ENCODE data around the gene MRPS14.

Gene MRPS14

GRCh38 chr1:174997041-174997440, 26.2 kb downstream of the MRPS14 start:
- TF ChIP-seq TAF1 (IDR thresholded peaks at IDR 0.05; ENCODE audit: borderline replicate concordance, low read depth, low read length), result no peak
- TF ChIP-seq POLR2A (IDR thresholded peaks at IDR 0.05; ENCODE audit: low read depth, low read length), result no peak
- TF ChIP-seq POLR2AphosphoS5 (IDR thresholded peaks at IDR 0.05; ENCODE audit: low read depth, low read length), result 0 out of 2 replicates have a peak, but pooled peaks have one; percentile 8
- DNase-seq (ENCODE audit: insufficient read length) (no peak), FAIRE-seq (no peak)

DNA sequence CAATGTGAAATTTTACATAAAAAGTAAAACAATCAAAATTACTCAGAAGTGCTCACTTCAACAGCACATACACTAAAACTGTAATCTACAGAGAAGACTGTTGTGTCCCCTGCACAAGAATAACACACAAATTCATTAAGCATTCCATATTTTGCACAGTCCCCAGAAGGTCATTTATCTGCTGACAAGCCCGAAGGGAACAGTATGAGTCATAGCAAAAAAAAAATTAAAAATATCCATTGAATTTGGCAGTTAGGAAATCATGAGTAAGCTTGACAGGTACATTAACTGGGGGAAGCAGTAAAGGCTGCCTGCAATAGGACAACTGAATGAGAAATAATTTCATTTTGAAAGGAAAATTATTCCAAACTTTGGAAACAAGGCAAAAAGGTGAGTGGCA, 26.7 kb downstream of the MRPS14 start:
- no peak for FAIRE-seq
- no peak for DNase-seq (ENCODE audit: insufficient read length)
- no peak for TF ChIP-seq TAF1 (IDR thresholded peaks at IDR 0.05; ENCODE audit: borderline replicate concordance, low read depth, low read length)
- no peak for TF ChIP-seq POLR2A (IDR thresholded peaks at IDR 0.05; ENCODE audit: low read depth, low read length)
- no peak for TF ChIP-seq POLR2AphosphoS5 (IDR thresholded peaks at IDR 0.05; ENCODE audit: low read depth, low read length)

DNA sequence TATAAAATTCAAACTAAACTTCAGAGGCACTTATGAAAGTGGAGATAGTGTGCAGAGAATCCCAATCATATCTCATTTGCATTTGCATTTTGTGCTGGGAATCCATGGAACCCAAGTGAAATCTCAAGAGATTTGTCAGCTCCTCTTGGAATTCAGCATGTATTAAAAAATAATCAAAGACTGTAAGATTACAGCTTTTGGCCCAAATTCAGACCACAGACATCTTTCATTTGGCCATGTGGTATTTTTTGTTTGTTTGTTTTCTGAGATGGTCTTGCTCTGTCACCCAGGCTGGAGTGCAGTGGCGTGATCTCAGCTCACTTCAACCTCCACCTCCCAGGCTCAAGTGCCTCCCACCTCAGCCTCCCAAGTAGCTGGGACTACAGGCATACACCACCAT, 27.3 kb downstream of the MRPS14 start:
- FAIRE-seq (no peak), DNase-seq (ENCODE audit: insufficient read length) (no peak)
- TF ChIP-seq POLR2A (IDR thresholded peaks at IDR 0.05; ENCODE audit: low read depth, low read length), result no peak
- no peak for TF ChIP-seq POLR2AphosphoS5 (IDR thresholded peaks at IDR 0.05; ENCODE audit: low read depth, low read length)
- TF ChIP-seq TAF1 (IDR thresholded peaks at IDR 0.05; ENCODE audit: borderline replicate concordance, low read depth, low read length), result no peak

- FAIRE-seq (no peak), DNase-seq (ENCODE audit: insufficient read length) (no peak)
- TF ChIP-seq POLR2A (IDR thresholded peaks at IDR 0.05; ENCODE audit: low read depth, low read length) (no peak), TAF1 (IDR thresholded peaks at IDR 0.05; ENCODE audit: borderline replicate concordance, low read depth, low read length) (no peak), POLR2AphosphoS5 (IDR thresholded peaks at IDR 0.05; ENCODE audit: low read depth, low read length) (no peak)
These were observed 28.1 kb downstream of the MRPS14 start for GRCh38 chr1:174995121-174995520.

DNA sequence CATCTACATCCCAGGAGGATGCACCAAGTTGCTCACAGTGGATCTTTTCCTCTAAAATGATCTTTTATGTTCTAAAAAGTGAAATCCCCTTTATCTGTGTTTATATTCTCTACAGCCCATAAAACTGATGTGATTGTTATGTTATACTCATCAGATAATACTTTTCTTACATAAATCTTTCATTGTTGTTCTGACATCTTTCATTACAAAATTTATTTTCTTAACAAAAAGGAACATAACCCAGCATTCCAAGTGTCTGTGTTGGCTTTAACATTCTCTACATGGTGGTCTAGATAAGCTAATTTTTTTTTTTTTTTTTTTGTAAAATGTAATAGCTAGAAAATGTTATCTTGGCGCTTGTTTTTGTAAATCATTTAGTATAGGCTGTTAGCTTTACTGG, 31.8 kb downstream of the MRPS14 start:
- no peak for DNase-seq (ENCODE audit: insufficient read length)
- TF ChIP-seq TAF1 (IDR thresholded peaks at IDR 0.05; ENCODE audit: borderline replicate concordance, low read depth, low read length), result no peak
- FAIRE-seq, result no peak

DNA sequence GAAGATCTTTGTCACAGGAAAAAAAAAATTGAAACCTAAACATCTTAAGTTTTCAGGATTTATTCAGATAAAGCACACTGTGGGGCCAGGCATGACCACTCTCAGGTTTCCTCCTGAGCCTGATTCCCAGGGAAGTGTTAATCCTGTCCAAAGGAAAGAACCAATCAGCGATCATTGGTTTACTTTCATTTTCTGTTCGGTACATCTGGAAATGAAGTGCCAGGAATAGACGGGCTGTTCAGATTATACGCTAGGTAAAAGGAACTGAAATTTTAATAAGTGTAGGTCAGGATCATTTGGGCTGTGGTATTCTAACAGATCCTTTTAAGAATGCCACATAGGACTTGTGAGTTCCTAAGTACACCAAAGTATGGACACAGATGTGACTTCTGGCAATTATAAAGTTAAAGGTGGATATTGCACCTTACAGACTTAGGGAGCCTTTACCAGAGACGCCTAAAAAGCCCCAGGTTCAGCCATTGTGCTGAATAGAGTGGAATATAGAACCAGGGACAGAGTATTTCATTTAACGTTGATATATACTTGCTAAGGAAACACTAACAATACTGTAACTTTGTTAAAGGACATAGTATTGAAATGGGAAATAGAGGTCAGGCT, 32.7 kb downstream of the MRPS14 start:
- FAIRE-seq (peak; percentile 14), DNase-seq (ENCODE audit: insufficient read length) (no peak)
- TF ChIP-seq POLR2A (IDR thresholded peaks at IDR 0.05; ENCODE audit: low read depth, low read length) (no peak), POLR2AphosphoS5 (IDR thresholded peaks at IDR 0.05; ENCODE audit: low read depth, low read length) (no peak), TAF1 (IDR thresholded peaks at IDR 0.05; ENCODE audit: borderline replicate concordance, low read depth, low read length) (no peak)

- DNase-seq (ENCODE audit: insufficient read length), result no peak
- no peak for TF ChIP-seq POLR2A (IDR thresholded peaks at IDR 0.05; ENCODE audit: low read depth, low read length)
- TF ChIP-seq POLR2AphosphoS5 (IDR thresholded peaks at IDR 0.05; ENCODE audit: low read depth, low read length), result no peak
- no peak for TF ChIP-seq TAF1 (IDR thresholded peaks at IDR 0.05; ENCODE audit: borderline replicate concordance, low read depth, low read length)
- FAIRE-seq, result no peak
These were observed 33.5 kb downstream of the MRPS14 start for GRCh38 chr1:174989536-174990220.

GRCh38 chr1:174988986-174989385, 34.2 kb downstream of the MRPS14 start:
- TF ChIP-seq TAF1 (IDR thresholded peaks at IDR 0.05; ENCODE audit: borderline replicate concordance, low read depth, low read length) (no peak), POLR2AphosphoS5 (IDR thresholded peaks at IDR 0.05; ENCODE audit: low read depth, low read length) (no peak), POLR2A (IDR thresholded peaks at IDR 0.05; ENCODE audit: low read depth, low read length) (no peak)
- DNase-seq (ENCODE audit: insufficient read length), result no peak
- no peak for FAIRE-seq

- DNase-seq (ENCODE audit: insufficient read length), result no peak
- TF ChIP-seq POLR2AphosphoS5 (IDR thresholded peaks at IDR 0.05; ENCODE audit: low read depth, low read length) (no peak), POLR2A (IDR thresholded peaks at IDR 0.05; ENCODE audit: low read depth, low read length) (no peak), TAF1 (IDR thresholded peaks at IDR 0.05; ENCODE audit: borderline replicate concordance, low read depth, low read length) (no peak)
- FAIRE-seq, result no peak
These were observed 34.7 kb downstream of the MRPS14 start for GRCh38 chr1:174988539-174988938.

DNA sequence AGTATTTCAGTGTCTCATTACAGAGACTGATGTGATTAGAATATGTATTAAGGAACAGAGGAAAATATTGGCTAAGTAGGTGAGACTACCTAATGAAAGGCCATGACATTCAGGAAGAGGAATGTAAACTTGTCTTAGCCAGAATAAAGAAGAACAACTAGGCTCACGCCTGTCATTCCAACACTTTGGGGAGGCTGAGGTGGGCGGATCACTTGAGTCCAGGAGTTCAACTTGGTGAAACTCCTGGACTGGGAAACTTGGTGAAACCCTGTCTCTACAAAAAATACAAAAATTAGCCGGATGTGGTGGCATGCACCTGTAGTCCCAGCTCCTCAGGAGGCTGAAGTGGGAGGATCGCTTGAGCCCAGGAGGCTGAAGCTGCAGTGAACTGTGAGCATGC, 38.3 kb downstream of the MRPS14 start:
- FAIRE-seq, result no peak
- TF ChIP-seq POLR2AphosphoS5 (IDR thresholded peaks at IDR 0.05; ENCODE audit: low read depth, low read length), result no peak
- no peak for TF ChIP-seq TAF1 (IDR thresholded peaks at IDR 0.05; ENCODE audit: borderline replicate concordance, low read depth, low read length)
- TF ChIP-seq POLR2A (IDR thresholded peaks at IDR 0.05; ENCODE audit: low read depth, low read length), result no peak

DNA sequence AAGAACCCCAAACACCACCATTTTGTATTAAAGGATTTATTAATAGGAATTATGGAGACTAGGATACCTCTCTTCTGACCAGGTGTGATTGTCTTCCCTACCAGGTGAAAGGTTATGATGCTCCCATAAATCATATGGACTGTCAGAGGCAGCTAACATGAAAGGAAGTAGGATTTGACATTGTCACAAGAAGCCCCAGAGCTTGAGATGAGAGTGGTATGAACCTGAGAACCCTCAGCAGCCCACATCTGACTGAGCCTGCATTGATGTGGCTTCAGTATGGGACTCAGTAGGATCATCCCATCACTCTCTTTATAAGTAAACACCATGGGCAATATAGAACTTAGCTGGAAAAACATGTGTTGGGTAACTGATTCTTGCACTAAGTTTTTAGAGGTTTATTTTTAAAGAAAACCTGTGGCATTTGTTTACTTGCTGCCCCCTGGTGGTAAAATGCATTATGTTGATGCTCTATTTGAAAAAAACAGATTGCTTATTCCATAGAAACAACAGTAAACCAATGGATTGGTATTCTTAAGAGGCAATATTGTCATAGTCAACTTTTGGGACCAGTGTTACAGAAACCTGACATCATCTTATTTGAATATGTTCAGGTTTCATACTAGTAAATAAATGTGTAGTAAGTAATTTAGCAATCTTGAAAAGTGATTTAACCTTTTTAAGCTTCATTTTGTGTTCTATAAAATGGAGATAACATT, 40.1 kb downstream of the MRPS14 start:
- no peak for TF ChIP-seq POLR2A (IDR thresholded peaks at IDR 0.05; ENCODE audit: low read depth, low read length)
- TF ChIP-seq POLR2AphosphoS5 (IDR thresholded peaks at IDR 0.05; ENCODE audit: low read depth, low read length), result no peak
- no peak for TF ChIP-seq TAF1 (IDR thresholded peaks at IDR 0.05; ENCODE audit: borderline replicate concordance, low read depth, low read length)
- FAIRE-seq, result no peak

More for the DNA sequence above, 38.3 kb downstream of the MRPS14 start:
- DNase-seq (ENCODE audit: insufficient read length), result no peak

More for the DNA sequence above, 40.1 kb downstream of the MRPS14 start:
- DNase-seq (ENCODE audit: insufficient read length), result no peak

Data from GM12892 (cell line).